GM12878 (cell line): ENCODE data around the gene IRF9. TPM values are rescaled to one million over a fixed set of nuclear protein-coding genes. Genes with fewer than 3 reads are reported as not detected.

Experiments used
- ATAC-seq: fragments of 200-7000 bp; cut with Tn5 transposase; 3 replicates; pipeline ENCODE4 v1.9.1; 2020; ENCODE audit warnings: mild to moderate bottlenecking, moderate library complexity
- BruUV-seq: library from RNA; stranded (reverse); fragments of 400-500 nt; replicated peaks from 2 replicates; lab custom pipeline; 2021; lab: Mats Ljungman, UMichigan
- CTCF ChIA-PET: fragments of 300-600 bp; sonication (Branson Sonifier 250); formaldehyde crosslinking; extraction: SDS; loops from one replicate; lab custom pipeline; 2021; ENCODE audit warnings: inconsistent platforms; lab: Yijun Ruan, JAX
- POLR2A ChIA-PET: fragments of 350-600 bp; formaldehyde crosslinking; extraction: SDS; loops from one replicate; lab custom pipeline; 2021; ENCODE audit warnings: inconsistent platforms; lab: Charles Lee
- RAD21 ChIA-PET: fragments of 300-600 bp; sonication (Branson Sonifier 250); formaldehyde crosslinking; loops from one replicate; lab custom pipeline; 2023; ENCODE audit warnings: antibody characterized with exemption; ENCODE audit not compliant: unreplicated experiment; lab: Charles Lee
- SMC1A ChIA-PET: fragments of 300-600 bp; sonication (Branson Sonifier 250); formaldehyde crosslinking; loops from one replicate; lab custom pipeline; 2023; ENCODE audit not compliant: unreplicated experiment, uncharacterized antibody; lab: Charles Lee
- DNase-seq: peaks from one replicate; pipeline ENCODE4 v3.0.0-alpha.2; 2011; ENCODE audit warnings: low read depth, low spot score
- FAIRE-seq: peaks from 3 replicates; lab custom pipeline; 2011; peaks lifted over from hg19 to GRCh38; lab: Jason Lieb, UNC
- H2AFZ ChIP-seq: 2 replicates; pipeline ENCODE4 v1.6.0; 2011; ENCODE audit warnings: low read depth, low read length, control low read depth; ENCODE audit not compliant: control insufficient read depth
- H3K27ac ChIP-seq: 2 replicates; pipeline ENCODE4 v1.5.1; 2011; ENCODE audit warnings: control low read depth; ENCODE audit not compliant: control insufficient read depth, insufficient read depth
- H3K27me3 ChIP-seq, 2 experiments: replicated peaks in 1 of 2; 2 replicates each; pipeline versions ENCODE4 v1.6.0 to v1.6.1; 2011; ENCODE audit warnings: low read length in 1 of 2; ENCODE audit not compliant: control insufficient read depth in 2 of 2, insufficient read depth in 2 of 2
- H3K36me3 ChIP-seq, 2 experiments: 2 replicates each; pipeline ENCODE4 v1.5.1; 2011; ENCODE audit warnings: low read length in 1 of 2; ENCODE audit not compliant: control insufficient read depth in 2 of 2, insufficient read depth in 2 of 2
- H3K4me1 ChIP-seq: 2 replicates; pipeline ENCODE4 v1.6.1; 2011; ENCODE audit warnings: mild to moderate bottlenecking, low read length, moderate library complexity, mixed read lengths; ENCODE audit not compliant: control insufficient read depth, insufficient read depth
- H3K4me2 ChIP-seq: 2 replicates; pipeline ENCODE4 v1.6.0; 2011; ENCODE audit warnings: control low read depth; ENCODE audit not compliant: control insufficient read depth, insufficient read depth
- H3K4me3 ChIP-seq: fragments of 200-600 bp; sonication (generic); 2 replicates; pipeline ENCODE4 v1.5.1; 2016
- H3K79me2 ChIP-seq: 2 replicates; pipeline ENCODE4 v1.6.0; 2011; ENCODE audit warnings: low read length; ENCODE audit not compliant: control insufficient read depth, insufficient read depth
- H3K9ac ChIP-seq: 2 replicates; pipeline ENCODE4 v1.8.0; 2011; ENCODE audit warnings: low read length, control low read depth, mixed read lengths; ENCODE audit not compliant: control insufficient read depth, insufficient read depth
- H3K9me3 ChIP-seq: replicated peaks from 3 replicates; pipeline ENCODE4 v1.5.1; 2011; ENCODE audit warnings: mild to moderate bottlenecking, low read length; ENCODE audit not compliant: control insufficient read depth, insufficient read depth
- H4K20me1 ChIP-seq: 2 replicates; pipeline ENCODE4 v1.6.0; 2011; ENCODE audit not compliant: control insufficient read depth, insufficient read depth
- IKZF1 ChIP-seq: fragments of 450-650 bp; conservative IDR thresholded peaks from 2 replicates; pipeline ENCODE4 v1.6.1; 2017; ENCODE audit warnings: antibody characterized with exemption, mild to moderate bottlenecking
- POU2F2 ChIP-seq: IDR thresholded peaks from 3 replicates; pipeline ENCODE4 v1.6.1; 2011; ENCODE audit warnings: low read depth, mild to moderate bottlenecking, low read length, borderline replicate concordance
- SMARCA5 ChIP-seq: fragments of 450-650 bp; IDR thresholded peaks from 2 replicates; pipeline ENCODE4 v1.6.1; 2017; ENCODE audit warnings: mild to moderate bottlenecking
- SREBF2 ChIP-seq: IDR thresholded peaks from 2 replicates; pipeline ENCODE4 v1.6.1; 2012; ENCODE audit warnings: mild to moderate bottlenecking, low read length
- TCF7 ChIP-seq: IDR thresholded peaks from 2 replicates; pipeline ENCODE4 v1.6.1; 2014; ENCODE audit warnings: antibody characterized with exemption, borderline replicate concordance
- ZNF207 ChIP-seq: fragments of 450-650 bp; IDR thresholded peaks from 2 replicates; pipeline ENCODE4 v1.6.1; 2014; ENCODE audit warnings: antibody characterized with exemption, mild to moderate bottlenecking, borderline replicate concordance
- WGBS: methylation state at CpG from one replicate; pipeline ENCODE4 v1.1.6; 2016; ENCODE audit warnings: low lambda C conversion rate; ENCODE audit not compliant: insufficient replicate concordance, insufficient coverage; ENCODE audit errors: missing lambda C conversion rate; 5-methylcytosine and 5-hydroxymethylcytosine counted together
- in situ Hi-C: fragments of 300-500 bp; cut with MboI; formaldehyde crosslinking; loops from 9 replicates; pipeline ENCODE4 v1.14.3; 2018; ENCODE audit warnings: mixed read lengths
- intact Hi-C: fragments of 100-400 bp; cut with micrococcal nuclease; formaldehyde crosslinking; loops from one replicate; pipeline ENCODE4 v1.14.2; 2022; ENCODE audit not compliant: unreplicated experiment
- polyA plus RNA-seq, 11 experiments: library from polyadenylated mRNA; depleted of rRNA in 4 of 11; unstranded in 6 of 11; stranded (reverse) in 5 of 11; fragments of >200 nt; fragmentation: Nextera tagmentation in 4 of 11; fragmentation: Illumina TruSeq in 1 of 11; extraction: Ambion mirVana in 4 of 11; extraction: Trizol in 1 of 11; gene quantifications; 1 replicate in 1 of 11; 2 replicates in 10 of 11; pipeline versions ENCODE4 v1.2.1 to v1.2.3, GENCODE V29; 2011 to 2016; ENCODE audit warnings: inconsistent platforms in 2 of 11, missing spikeins in 2 of 11, low read depth in 1 of 11
- total RNA-seq, 4 experiments: library from RNA; depleted of rRNA in 3 of 4; stranded (reverse); fragments of >200 nt in 3 of 4; fragmentation: Illumina TruSeq in 1 of 4; extraction: Trizol in 1 of 4; gene quantifications; 2 replicates each; pipeline versions ENCODE4 v1.2.1 to v1.2.3, GENCODE V29; 2013 to 2021
- TF ChIP-seq, protein P1 (sequence below): IDR thresholded peaks from 2 replicates; pipeline ENCODE4 v1.6.1; 2012; ENCODE audit warnings: improper control_type of control experiment, low read depth, low read length; ENCODE audit not compliant: insufficient replicate concordance
- TF ChIP-seq, protein P2 (sequence below): IDR thresholded peaks from 2 replicates; pipeline ENCODE4 v1.6.1; 2011; ENCODE audit warnings: low read depth, low read length, improper control_type of control experiment, borderline replicate concordance

Gene IRF9
- total and polyA plus RNA-seq, 10 of the 15 experiments (the other 5 are each of a cell fraction or from before 2014, with no cell fraction given): 47.6 to 234 (median 148) TPM

DNA sequence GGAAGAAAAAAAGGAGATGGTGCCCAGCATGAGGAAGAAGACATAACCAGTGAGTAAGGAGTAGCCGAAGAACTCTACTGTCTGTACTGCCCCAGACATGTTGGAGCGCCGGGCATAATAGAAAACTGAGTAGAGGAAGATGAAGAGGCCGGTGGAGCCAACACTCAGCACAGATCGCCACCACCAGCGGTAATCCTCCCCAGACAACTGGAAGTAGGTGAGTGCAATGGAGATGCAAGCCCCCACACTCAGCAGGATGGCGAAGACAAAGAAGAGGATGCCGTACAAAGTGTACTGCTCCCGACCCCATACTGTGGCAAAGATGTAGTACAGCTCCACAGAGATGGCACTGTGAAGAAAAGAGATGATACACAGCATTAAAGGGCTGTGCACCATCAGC is 28.4 kb downstream of the IRF9 start:
- peaks cover 12 to 19% of the 10 kb centered on the region in 2 experiments for H3K36me3 ChIP-seq
- H4K20me1 ChIP-seq: no peaks in the 10 kb centered on the region
- H3K27ac ChIP-seq: peak overlapping the region; percentile 17; the same call in 1 of the 2 replicates
- H3K27me3 ChIP-seq: no peaks in the 10 kb centered on the region
- CTCF ChIA-PET: interaction anchor here (0.6 to 2.2 kb wide), 8 partner anchors 14 to 1815 kb away, joined by 3 to 9 read pairs (median 6); partner anchors contain the start of genes CHMP4A, CIDEB, IRF9 and TINF2
- no peak for TF ChIP-seq TCF7
- no peak for TF ChIP-seq SMARCA5
- no peak for TF ChIP-seq IKZF1
- TF ChIP-seq, protein P1, sequence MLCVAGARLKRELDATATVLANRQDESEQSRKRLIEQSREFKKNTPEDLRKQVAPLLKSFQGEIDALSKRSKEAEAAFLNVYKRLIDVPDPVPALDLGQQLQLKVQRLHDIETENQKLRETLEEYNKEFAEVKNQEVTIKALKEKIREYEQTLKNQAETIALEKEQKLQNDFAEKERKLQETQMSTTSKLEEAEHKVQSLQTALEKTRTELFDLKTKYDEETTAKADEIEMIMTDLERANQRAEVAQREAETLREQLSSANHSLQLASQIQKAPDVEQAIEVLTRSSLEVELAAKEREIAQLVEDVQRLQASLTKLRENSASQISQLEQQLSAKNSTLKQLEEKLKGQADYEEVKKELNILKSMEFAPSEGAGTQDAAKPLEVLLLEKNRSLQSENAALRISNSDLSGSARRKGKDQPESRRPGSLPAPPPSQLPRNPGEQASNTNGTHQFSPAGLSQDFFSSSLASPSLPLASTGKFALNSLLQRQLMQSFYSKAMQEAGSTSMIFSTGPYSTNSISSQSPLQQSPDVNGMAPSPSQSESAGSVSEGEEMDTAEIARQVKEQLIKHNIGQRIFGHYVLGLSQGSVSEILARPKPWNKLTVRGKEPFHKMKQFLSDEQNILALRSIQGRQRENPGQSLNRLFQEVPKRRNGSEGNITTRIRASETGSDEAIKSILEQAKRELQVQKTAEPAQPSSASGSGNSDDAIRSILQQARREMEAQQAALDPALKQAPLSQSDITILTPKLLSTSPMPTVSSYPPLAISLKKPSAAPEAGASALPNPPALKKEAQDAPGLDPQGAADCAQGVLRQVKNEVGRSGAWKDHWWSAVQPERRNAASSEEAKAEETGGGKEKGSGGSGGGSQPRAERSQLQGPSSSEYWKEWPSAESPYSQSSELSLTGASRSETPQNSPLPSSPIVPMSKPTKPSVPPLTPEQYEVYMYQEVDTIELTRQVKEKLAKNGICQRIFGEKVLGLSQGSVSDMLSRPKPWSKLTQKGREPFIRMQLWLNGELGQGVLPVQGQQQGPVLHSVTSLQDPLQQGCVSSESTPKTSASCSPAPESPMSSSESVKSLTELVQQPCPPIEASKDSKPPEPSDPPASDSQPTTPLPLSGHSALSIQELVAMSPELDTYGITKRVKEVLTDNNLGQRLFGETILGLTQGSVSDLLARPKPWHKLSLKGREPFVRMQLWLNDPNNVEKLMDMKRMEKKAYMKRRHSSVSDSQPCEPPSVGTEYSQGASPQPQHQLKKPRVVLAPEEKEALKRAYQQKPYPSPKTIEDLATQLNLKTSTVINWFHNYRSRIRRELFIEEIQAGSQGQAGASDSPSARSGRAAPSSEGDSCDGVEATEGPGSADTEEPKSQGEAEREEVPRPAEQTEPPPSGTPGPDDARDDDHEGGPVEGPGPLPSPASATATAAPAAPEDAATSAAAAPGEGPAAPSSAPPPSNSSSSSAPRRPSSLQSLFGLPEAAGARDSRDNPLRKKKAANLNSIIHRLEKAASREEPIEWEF: no peak
- no peak for TF ChIP-seq SREBF2
- no peak for TF ChIP-seq POU2F2
- TF ChIP-seq, protein P2, sequence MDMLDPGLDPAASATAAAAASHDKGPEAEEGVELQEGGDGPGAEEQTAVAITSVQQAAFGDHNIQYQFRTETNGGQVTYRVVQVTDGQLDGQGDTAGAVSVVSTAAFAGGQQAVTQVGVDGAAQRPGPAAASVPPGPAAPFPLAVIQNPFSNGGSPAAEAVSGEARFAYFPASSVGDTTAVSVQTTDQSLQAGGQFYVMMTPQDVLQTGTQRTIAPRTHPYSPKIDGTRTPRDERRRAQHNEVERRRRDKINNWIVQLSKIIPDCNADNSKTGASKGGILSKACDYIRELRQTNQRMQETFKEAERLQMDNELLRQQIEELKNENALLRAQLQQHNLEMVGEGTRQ: no peak
- no peak for TF ChIP-seq ZNF207
- TF ChIP-seq, all 136 proteins: peak for 0
- Histone ChIP-seq H3K4me2 (peak overlapping the region; percentile 78), H3K4me1 (peaks cover 4% of the 10 kb centered on the region; the same call in 1 of the 2 replicates), H3K79me2 (peaks cover 28% of the 10 kb centered on the region), H3K4me3 (no peak overlapping the region), H3K9ac (no peak overlapping the region), H3K9me3 (no peaks in the 10 kb centered on the region), H2AFZ (no peak overlapping the region)
- FAIRE-seq (no peak), ATAC-seq (no peak), DNase-seq (no peak)
- intact Hi-C loops (loop anchor here (2.0 kb wide), 1 partner anchor 107 kb away; no protein-coding TSS in a partner anchor), in situ Hi-C loops (no loop called here)
- over 99% methylated on average over 9 of the region's 9 CpGs for WGBS
- SMC1A ChIA-PET: interaction anchor here (0.9 to 1.5 kb wide), 5 partner anchors 28 to 119 kb away, joined by 3 to 11 read pairs (median 5); partner anchors contain the start of genes CIDEB, DCAF11, IRF9 and NRL
- RAD21 ChIA-PET: interaction anchor here (0.6 to 2.8 kb wide), 12 partner anchors 24 to 132 kb away, joined by 3 to 13 read pairs (median 4); partner anchors contain the start of genes CHMP4A, CIDEB, DCAF11 and DHRS1
- BruUV-seq: no TSS peak
- POLR2A ChIA-PET: interaction anchor here (1.0 to 3.0 kb wide), 8 partner anchors 14 to 241 kb away, joined by 3 to 28 read pairs (median 6); partner anchors contain the start of genes CHMP4A, CIDEB, IRF9 and PSME2
